IMR-90 (cell line): ENCODE measurements around the gene KLRF1. TPM values are rescaled to one million over a fixed set of nuclear protein-coding genes. Genes with fewer than 3 reads are reported as not detected.

Experiments used
- ATAC-seq: fragments of 200-7000 bp; cut with Tn5 transposase; 2 replicates; pipeline ENCODE4 v1.9.1; 2020; ENCODE audit warnings: low read depth, mild to moderate bottlenecking, moderate library complexity
- BruUV-seq: library from RNA; stranded (reverse); fragments of 400-500 nt; replicated peaks from 2 replicates; lab custom pipeline; 2021; lab: Mats Ljungman, UMichigan
- CTCF ChIA-PET: fragments of 300-600 bp; formaldehyde crosslinking; extraction: SDS; loops from one replicate; lab custom pipeline; 2021; ENCODE audit warnings: antibody characterized with exemption; lab: Yijun Ruan, JAX
- POLR2A ChIA-PET: fragments of 300-600 bp; sonication (Branson Sonifier 250); formaldehyde crosslinking; loops from one replicate; lab custom pipeline; 2022; ENCODE audit warnings: antibody characterized with exemption; ENCODE audit not compliant: unreplicated experiment; lab: Charles Lee
- DNase-seq: peaks from one replicate; pipeline ENCODE4 v3.0.0; 2013
- H2AFZ ChIP-seq: replicated peaks from 2 replicates; pipeline ENCODE3; 2013; ENCODE audit warnings: low read length, mild to moderate bottlenecking; ENCODE audit not compliant: poor library complexity
- H2AK5ac ChIP-seq: 2 replicates; pipeline ENCODE4 v1.6.1; 2013; ENCODE audit warnings: low read depth, low read length, inconsistent platforms
- H2AK9ac ChIP-seq: replicated peaks from 2 replicates; pipeline ENCODE3; 2013; ENCODE audit warnings: mild to moderate bottlenecking, low read depth, low read length, moderate library complexity; ENCODE audit not compliant: poor library complexity
- H2BK120ac ChIP-seq: 2 replicates; pipeline ENCODE4 v1.6.1; 2013; ENCODE audit warnings: low read depth, low read length, inconsistent platforms
- H2BK15ac ChIP-seq: 3 replicates; pipeline ENCODE4 v1.6.1; 2013; ENCODE audit warnings: low read depth, low read length, inconsistent platforms
- H2BK20ac ChIP-seq: 2 replicates; pipeline ENCODE4 v1.6.1; 2013; ENCODE audit warnings: low read depth, mild to moderate bottlenecking, inconsistent platforms, low read length, moderate library complexity
- H2BK5ac ChIP-seq: 2 replicates; pipeline ENCODE4 v1.6.1; 2013; ENCODE audit warnings: mild to moderate bottlenecking, low read depth, low read length, inconsistent platforms; ENCODE audit not compliant: poor library complexity, severe bottlenecking
- H3K14ac ChIP-seq: replicated peaks from 2 replicates; pipeline ENCODE4 v1.6.1; 2013; ENCODE audit warnings: low read depth, low read length, inconsistent platforms
- H3K18ac ChIP-seq: 2 replicates; pipeline ENCODE4 v1.6.1; 2013; ENCODE audit warnings: low read depth, low read length, control low read depth
- H3K23ac ChIP-seq: 2 replicates; pipeline ENCODE4 v1.6.1; 2013; ENCODE audit warnings: low read depth, low read length, inconsistent platforms
- H3K27ac ChIP-seq: 2 replicates; pipeline ENCODE4 v1.5.1; 2013; ENCODE audit warnings: mild to moderate bottlenecking, control low read depth, low read length; ENCODE audit not compliant: insufficient read depth
- H3K27me3 ChIP-seq: 2 replicates; pipeline ENCODE4 v1.6.1; 2013; ENCODE audit warnings: low read length; ENCODE audit not compliant: control insufficient read depth, insufficient read depth
- H3K36me3 ChIP-seq: 2 replicates; pipeline ENCODE4 v1.6.1; 2013; ENCODE audit warnings: low read length, mixed read lengths; ENCODE audit not compliant: control insufficient read depth, insufficient read depth
- H3K4ac ChIP-seq: 2 replicates; pipeline ENCODE4 v1.6.1; 2013; ENCODE audit warnings: low read depth, low read length, inconsistent platforms
- H3K4me1 ChIP-seq: 2 replicates; pipeline ENCODE4 v1.6.1; 2013; ENCODE audit warnings: low read length, mixed read lengths; ENCODE audit not compliant: control insufficient read depth, insufficient read depth
- H3K4me2 ChIP-seq: 2 replicates; pipeline ENCODE4 v1.6.1; 2013; ENCODE audit warnings: low read depth, mild to moderate bottlenecking, control low read depth, low read length, moderate library complexity
- H3K4me3 ChIP-seq: 2 replicates; pipeline ENCODE4 v1.5.1; 2013; ENCODE audit warnings: low read depth, mild to moderate bottlenecking, control low read depth, low read length, moderate library complexity; ENCODE audit not compliant: insufficient read depth
- H3K56ac ChIP-seq: 2 replicates; pipeline ENCODE4 v1.6.1; 2013; ENCODE audit warnings: low read length, inconsistent platforms; ENCODE audit not compliant: insufficient read depth; ENCODE audit errors: extremely low read depth
- H3K79me1 ChIP-seq, 2 experiments: 2 replicates each; pipeline ENCODE4 v1.6.1; 2013; ENCODE audit warnings: low read length in 2 of 2, inconsistent platforms in 1 of 2, low read depth in 1 of 2
- H3K9ac ChIP-seq: 2 replicates; pipeline ENCODE4 v1.6.1; 2013; ENCODE audit warnings: low read depth, low read length, control low read depth
- H3K9me1 ChIP-seq: 2 replicates; pipeline ENCODE4 v1.6.1; 2013; ENCODE audit warnings: low read length, inconsistent platforms; ENCODE audit not compliant: insufficient read depth
- H3K9me3 ChIP-seq: 2 replicates; pipeline ENCODE4 v1.6.1; 2013; ENCODE audit warnings: low read length; ENCODE audit not compliant: control insufficient read depth, insufficient read depth
- H4K20me1 ChIP-seq: 2 replicates; pipeline ENCODE4 v1.6.1; 2013; ENCODE audit warnings: low read length, inconsistent platforms; ENCODE audit not compliant: insufficient read depth
- H4K5ac ChIP-seq: 2 replicates; pipeline ENCODE4 v1.6.1; 2013; ENCODE audit warnings: mild to moderate bottlenecking, low read depth, low read length, control low read depth
- H4K8ac ChIP-seq, 2 experiments: 2 replicates each; pipeline ENCODE4 v1.6.1; 2013; ENCODE audit warnings: low read depth in 2 of 2, low read length in 2 of 2, control low read depth in 1 of 2, inconsistent platforms in 1 of 2
- H4K91ac ChIP-seq: 2 replicates; pipeline ENCODE4 v1.6.1; 2013; ENCODE audit warnings: low read depth, low read length, inconsistent platforms; ENCODE audit not compliant: insufficient read depth
- BHLHE40 ChIP-seq: fragments of 150-350 bp; IDR thresholded peaks from 2 replicates; pipeline ENCODE4 v1.6.1; 2016; ENCODE audit warnings: mild to moderate bottlenecking, low read depth, low read length
- CEBPB ChIP-seq: IDR thresholded peaks from 2 replicates; pipeline ENCODE4 v1.6.1; 2012; ENCODE audit warnings: low read depth, low read length, improper control_type of control experiment
- CTCF ChIP-seq: conservative IDR thresholded peaks from 2 replicates; pipeline ENCODE4 v1.5.1; 2012; ENCODE audit warnings: mild to moderate bottlenecking, low read depth, low read length, improper control_type of control experiment
- ELK1 ChIP-seq: fragments of 150-350 bp; IDR thresholded peaks from 2 replicates; pipeline ENCODE4 v1.6.1; 2016; ENCODE audit warnings: low read depth, mild to moderate bottlenecking, low read length, moderate library complexity, borderline replicate concordance
- FOS ChIP-seq: fragments of 150-350 bp; IDR thresholded peaks from 2 replicates; pipeline ENCODE4 v1.6.1; 2016; ENCODE audit warnings: low read depth, low read length
- MAFK ChIP-seq: IDR thresholded peaks from 2 replicates; pipeline ENCODE4 v1.6.1; 2012; ENCODE audit warnings: low read depth, low read length, improper control_type of control experiment
- MAZ ChIP-seq: IDR thresholded peaks from 2 replicates; pipeline ENCODE4 v1.6.1; 2012; ENCODE audit warnings: low read depth, mild to moderate bottlenecking, low read length, improper control_type of control experiment, moderate library complexity, borderline replicate concordance
- MXI1 ChIP-seq: IDR thresholded peaks from 2 replicates; pipeline ENCODE4 v1.6.1; 2012; ENCODE audit warnings: low read depth, mild to moderate bottlenecking, low read length, moderate library complexity, borderline replicate concordance
- NFE2L2 ChIP-seq: fragments of 150-350 bp; IDR thresholded peaks from 2 replicates; pipeline ENCODE4 v1.6.1; 2016; ENCODE audit warnings: low read depth, mild to moderate bottlenecking, low read length
- POLR2A ChIP-seq: IDR thresholded peaks from 2 replicates; pipeline ENCODE4 v1.6.1; 2012; ENCODE audit warnings: mild to moderate bottlenecking, low read depth, low read length
- RCOR1 ChIP-seq: IDR thresholded peaks from 2 replicates; pipeline ENCODE4 v1.6.1; 2012; ENCODE audit warnings: mild to moderate bottlenecking, low read length, improper control_type of control experiment; ENCODE audit not compliant: insufficient replicate concordance
- RFX5 ChIP-seq: IDR thresholded peaks from 2 replicates; pipeline ENCODE4 v1.8.0; 2012; ENCODE audit warnings: low read depth, mild to moderate bottlenecking, low read length, moderate library complexity
- SMC3 ChIP-seq: fragments of 150-350 bp; IDR thresholded peaks from 2 replicates; pipeline ENCODE4 v1.6.1; 2016; ENCODE audit warnings: low read depth, mild to moderate bottlenecking, antibody characterized with exemption, low read length, moderate library complexity
- USF2 ChIP-seq: fragments of 150-350 bp; IDR thresholded peaks from 2 replicates; pipeline ENCODE4 v1.6.1; 2017; ENCODE audit warnings: mild to moderate bottlenecking, antibody characterized with exemption, low read length, low read depth
- WGBS, 2 experiments: methylation state at CpG; one replicate each; pipeline versions ENCODE4 v1.1.5 to v1.1.7; 2013; ENCODE audit warnings: missing lambda C conversion rate in 2 of 2; ENCODE audit not compliant: insufficient read length in 1 of 2; ENCODE audit errors: extremely low coverage in 2 of 2; 5-methylcytosine and 5-hydroxymethylcytosine counted together
- dilution Hi-C: fragments of 300-500 bp; cut with HindIII; formaldehyde crosslinking; loops from one replicate; pipeline ENCODE4 v1.14.3; 2018; ENCODE audit warnings: low sequenced_read_pairs; ENCODE audit not compliant: unreplicated experiment
- in situ Hi-C: fragments of 300-500 bp; cut with MboI; formaldehyde crosslinking; loops from 3 replicates; pipeline ENCODE4 v1.14.3; 2019; ENCODE audit warnings: low sequenced_read_pairs, inconsistent platforms, mixed read lengths
- intact Hi-C: fragments of 100-400 bp; cut with micrococcal nuclease; formaldehyde crosslinking; loops from 2 replicates; pipeline ENCODE4 v1.10.0; 2022
- polyA plus RNA-seq, 3 experiments: library from polyadenylated mRNA; depleted of rRNA; stranded (reverse); fragments of >200 nt; gene quantifications; 2 replicates each; pipeline ENCODE4 v1.2.3, GENCODE V29; 2012; ENCODE audit warnings: low replicate concordance in 1 of 3
- total RNA-seq: library from RNA; depleted of rRNA; stranded (reverse); fragments of >200 nt; gene quantifications from 2 replicates; pipeline ENCODE4 v1.2.3, GENCODE V29; 2012

Gene KLRF1
- total and polyA plus RNA-seq, 2 of the 4 experiments (the other 2 are of a cell fraction): not detected

GRCh38 chr12:9811621-9812020, 15.7 kb upstream of the KLRF1 start:
- in situ Hi-C loops (loop anchor here (10.0 kb wide), 1 partner anchor 113 kb away; no protein-coding TSS in a partner anchor), dilution Hi-C loops (no loop called here), intact Hi-C loops (no loop called here)
- no peaks in the 10 kb centered on the region for H3K4me1 ChIP-seq
- no peak overlapping the region for H4K5ac ChIP-seq
- no peaks in the 10 kb centered on the region for H3K9me3 ChIP-seq
- CTCF ChIA-PET: interaction anchor here (1.5 kb wide), 1 partner anchor 61 kb away, joined by 9 read pairs; no protein-coding TSS in a partner anchor
- no TSS peak for BruUV-seq
- no peak overlapping the region for H3K56ac ChIP-seq
- H3K4me3 ChIP-seq: no peak overlapping the region
- no CpG with 5 or more reads among the region's 5 CpGs for WGBS, 2 experiments
- no peak overlapping the region for H2AFZ ChIP-seq
- no peak overlapping the region for H2BK120ac ChIP-seq
- no peak overlapping the region for H4K91ac ChIP-seq
- no peak overlapping the region for H3K4me2 ChIP-seq
- no peak for TF ChIP-seq RCOR1
- no peak for TF ChIP-seq MXI1
- no peak for TF ChIP-seq MAZ
- TF ChIP-seq ELK1: no peak
- TF ChIP-seq CEBPB: no peak
- TF ChIP-seq USF2: no peak
- no peak for TF ChIP-seq POLR2A
- TF ChIP-seq BHLHE40: no peak
- TF ChIP-seq RFX5: no peak
- TF ChIP-seq FOS: no peak
- no peak for TF ChIP-seq CTCF
- TF ChIP-seq NFE2L2: no peak
- TF ChIP-seq MAFK: no peak
- TF ChIP-seq SMC3: no peak
- H3K23ac ChIP-seq: no peak overlapping the region
- no peaks in the 10 kb centered on the region for H3K79me1 ChIP-seq
- no peak overlapping the region for H2BK20ac ChIP-seq
- no peaks in the 10 kb centered on the region for H4K20me1 ChIP-seq
- H2AK9ac ChIP-seq: no peak overlapping the region
- no peak overlapping the region for H3K27ac ChIP-seq
- H2BK5ac ChIP-seq: no peak overlapping the region
- no peaks in the 10 kb centered on the region for H3K9me1 ChIP-seq
- no peak overlapping the region for H3K14ac ChIP-seq
- no peak overlapping the region for H2AK5ac ChIP-seq
- ATAC-seq (no peak), DNase-seq (no peak)
- H3K9ac ChIP-seq: no peak overlapping the region
- no peak overlapping the region for H3K4ac ChIP-seq
- no peak overlapping the region for H3K18ac ChIP-seq
- no peaks in the 10 kb centered on the region for H3K36me3 ChIP-seq
- POLR2A ChIA-PET: no interaction called here
- peaks cover 3% of the 10 kb centered on the region; the same call in 1 of the 2 replicates for H3K27me3 ChIP-seq
- no peak overlapping the region for H4K8ac ChIP-seq
- H2BK15ac ChIP-seq: no peak overlapping the region
